ENCODE data around the gene ZRANB1.

ZRANB1 gene

DNA sequence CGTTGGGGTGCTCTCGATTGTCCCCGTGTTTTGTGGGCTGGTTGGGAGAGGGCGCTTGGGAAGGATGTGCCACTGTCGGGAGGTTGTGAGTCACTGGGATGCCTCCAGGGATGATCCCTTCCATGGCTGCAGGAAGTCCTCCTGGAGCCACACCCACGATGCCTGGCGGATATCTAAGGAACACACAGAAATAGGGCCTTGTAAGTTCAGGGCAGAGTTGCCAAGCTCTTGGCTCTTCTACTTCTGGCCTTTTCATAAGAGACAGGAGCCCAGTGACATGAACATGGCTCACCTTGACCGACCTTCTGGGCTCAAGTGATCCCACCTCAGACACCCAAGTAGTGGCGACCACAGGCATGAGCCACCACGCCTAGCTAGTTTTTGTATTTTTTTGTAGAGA is 47.6 kb downstream of the ZRANB1 start:
- TF ChIP-seq ZFX (IDR thresholded peaks at IDR 0.05) (no peak), CTCF (conservative IDR thresholded peaks at IDR 0.05) (no peak)

GRCh38 chr10:124990671-124991625 is 49.0 kb downstream of the ZRANB1 start:
- no peak for TF ChIP-seq CTCF (conservative IDR thresholded peaks at IDR 0.05)
- no peak for TF ChIP-seq ZFX (IDR thresholded peaks at IDR 0.05)
- H3K27ac ChIP-seq, result no peak overlapping the region

More for the DNA sequence above, 47.6 kb downstream of the ZRANB1 start:
- H3K27ac ChIP-seq, result no peak overlapping the region

GRCh38 chr10:124991835-124992234 is 49.9 kb downstream of the ZRANB1 start:
- TF ChIP-seq ZFX (IDR thresholded peaks at IDR 0.05) (no peak), CTCF (conservative IDR thresholded peaks at IDR 0.05) (no peak)
- H3K27ac ChIP-seq, result no peak overlapping the region

GRCh38 chr10:124992462-124993344 is 50.8 kb downstream of the ZRANB1 start:
- H3K27ac ChIP-seq, result no peak overlapping the region
- TF ChIP-seq ZFX (IDR thresholded peaks at IDR 0.05) (no peak), CTCF (conservative IDR thresholded peaks at IDR 0.05) (peak; percentile 86)

DNA sequence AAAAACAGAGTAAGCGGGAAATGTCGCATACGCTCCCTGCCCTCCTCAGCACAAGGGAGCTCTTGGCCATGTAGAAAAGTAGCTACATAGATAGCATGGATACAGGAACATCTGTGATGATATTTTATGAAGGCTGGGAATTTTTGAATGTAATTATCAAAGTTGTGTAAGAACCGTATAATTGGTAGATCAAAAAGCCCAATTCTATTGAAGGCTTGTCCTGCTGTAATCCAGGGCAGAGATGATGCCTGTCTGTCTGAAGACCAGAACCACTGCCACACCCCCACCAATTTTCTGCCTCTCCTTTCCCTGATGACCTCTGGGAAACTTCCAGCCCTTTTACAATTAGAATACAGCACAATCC is 51.4 kb downstream of the ZRANB1 start:
- no peak overlapping the region for H3K27ac ChIP-seq
- TF ChIP-seq CTCF (conservative IDR thresholded peaks at IDR 0.05) (no peak), ZFX (IDR thresholded peaks at IDR 0.05) (no peak)

GRCh38 chr10:124993736-124994451 is 52.0 kb downstream of the ZRANB1 start:
- H3K27ac ChIP-seq, result no peak overlapping the region
- no peak for TF ChIP-seq ZFX (IDR thresholded peaks at IDR 0.05)
- TF ChIP-seq CTCF (conservative IDR thresholded peaks at IDR 0.05), result no peak

Measured in C4-2B (cell line).